HG02759 (cell line): ENCODE data around the gene CAMTA1.

Source experiments
- ATAC-seq: cut with Tn5 transposase; IDR thresholded peaks from one replicate; pipeline ENCODE4 v1.9.1; 2021; ENCODE audit warnings: mild to moderate bottlenecking, moderate library complexity; ENCODE audit not compliant: unreplicated experiment

The CAMTA1 gene

DNA sequence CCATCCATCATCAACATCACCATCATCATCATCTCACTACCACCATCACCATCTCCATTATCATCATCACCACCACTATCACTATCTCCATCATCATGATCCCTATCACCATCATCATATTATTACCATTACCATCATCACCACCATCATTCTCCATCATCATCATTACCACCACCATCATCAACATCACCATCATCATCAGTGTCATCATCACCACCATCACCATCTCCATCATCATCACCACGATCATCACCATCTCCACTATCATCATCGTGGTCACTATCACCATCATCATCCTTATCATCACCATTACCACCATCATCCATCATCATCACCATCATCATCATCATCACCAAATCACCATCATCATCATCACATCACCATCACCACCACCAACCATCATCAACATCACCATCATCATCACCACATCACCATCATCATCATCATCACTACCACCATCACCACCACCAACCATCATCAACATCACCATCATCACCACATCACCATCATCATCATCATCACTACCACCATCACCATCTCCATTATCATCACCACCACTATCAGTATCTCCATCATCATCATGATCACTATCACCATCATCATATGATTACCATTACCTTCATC, 783.8 kb downstream of the CAMTA1 start:
- no peak for ATAC-seq

GRCh38 chr1:7570311-7570710, 785.1 kb downstream of the CAMTA1 start:
- no peak for ATAC-seq

DNA sequence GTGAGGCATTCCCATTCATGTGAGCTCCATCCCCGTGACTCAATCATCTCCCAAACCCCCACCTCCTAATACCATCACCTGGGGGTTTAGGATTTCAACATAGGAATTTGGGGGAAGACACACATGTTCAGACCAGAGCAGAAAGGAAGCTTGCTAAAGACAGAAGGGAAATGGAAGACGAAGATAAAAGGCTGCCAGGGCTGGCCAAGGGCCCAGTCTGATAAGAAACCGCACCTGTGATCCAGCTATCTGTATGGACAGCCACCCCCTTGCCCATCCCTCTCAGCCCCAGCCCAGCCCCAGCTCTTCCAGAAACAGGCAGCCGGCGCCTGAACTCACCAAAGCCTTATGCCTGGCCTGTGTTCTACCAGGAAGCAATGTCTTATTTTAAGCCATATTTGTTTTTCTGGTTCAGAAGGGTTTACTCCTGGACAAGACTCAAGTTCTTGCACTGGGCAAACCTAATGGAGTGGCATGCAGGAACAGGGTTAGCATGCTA, 787.4 kb downstream of the CAMTA1 start:
- no peak for ATAC-seq

DNA sequence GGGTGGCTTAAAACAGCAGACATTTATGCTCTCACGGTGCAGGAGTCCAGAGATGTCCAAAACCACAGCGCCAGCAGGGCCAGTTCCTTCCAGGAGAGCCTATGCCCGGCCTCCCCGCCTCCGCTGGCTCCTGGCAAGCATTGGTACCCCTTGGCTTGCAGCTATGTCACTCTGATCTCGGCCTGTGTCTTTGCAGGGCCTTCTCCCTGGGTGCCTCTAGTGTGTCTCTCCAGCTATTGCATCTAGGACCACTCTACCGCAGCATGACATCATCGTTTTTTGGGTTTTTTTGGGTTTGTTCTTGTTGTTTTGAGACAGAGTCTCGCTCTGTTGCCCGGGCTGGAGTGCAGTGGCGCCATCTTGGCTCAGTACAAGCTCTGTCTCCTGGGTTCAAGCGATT, 788.2 kb downstream of the CAMTA1 start:
- ATAC-seq: no peak

DNA sequence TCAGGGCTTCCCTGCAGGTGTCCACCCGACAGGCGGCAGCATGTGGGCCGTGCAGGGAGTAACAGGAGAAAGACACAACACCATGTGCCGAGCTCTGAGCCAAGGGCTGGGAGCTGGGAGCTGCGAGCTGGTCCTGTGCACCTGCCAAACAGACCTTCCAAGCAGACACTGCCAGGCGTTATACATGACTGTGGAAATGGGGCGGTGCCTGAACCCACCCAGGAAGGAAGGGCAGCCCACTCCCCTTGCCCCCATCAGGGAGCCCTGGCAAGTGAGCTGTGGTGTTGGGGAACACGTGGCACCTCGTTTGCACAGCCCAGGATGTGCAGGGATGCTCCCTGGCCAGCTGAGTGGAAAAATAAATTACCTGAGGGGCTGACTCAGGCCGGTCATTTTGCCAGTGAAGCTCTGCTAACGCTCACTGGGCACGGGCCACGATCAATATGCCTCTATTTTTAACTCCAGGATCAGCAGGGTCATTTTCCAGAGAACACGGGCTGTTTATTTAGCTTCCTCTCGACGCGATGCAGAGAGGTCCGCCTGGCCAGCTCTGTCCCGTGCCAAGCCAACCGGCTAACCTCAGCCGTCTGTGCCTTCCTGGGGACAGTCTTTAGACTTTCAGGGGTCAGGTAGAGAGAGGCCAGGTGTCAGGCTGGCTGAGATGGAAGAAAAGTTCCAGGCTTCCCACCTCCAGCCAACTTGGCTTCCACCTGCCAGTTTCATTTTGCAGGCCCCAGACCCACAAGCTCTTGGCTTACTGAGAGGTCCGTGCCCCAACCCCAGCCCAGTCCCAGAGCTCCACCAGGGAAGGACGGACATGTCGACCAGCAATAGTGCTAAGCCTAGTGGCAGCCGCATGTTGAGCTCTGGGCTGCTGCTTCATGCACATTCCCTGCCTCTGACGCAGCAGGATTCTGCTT, 789.1 kb downstream of the CAMTA1 start:
- no peak for ATAC-seq

GRCh38 chr1:7575041-7575400, 789.8 kb downstream of the CAMTA1 start:
- ATAC-seq: no peak

DNA sequence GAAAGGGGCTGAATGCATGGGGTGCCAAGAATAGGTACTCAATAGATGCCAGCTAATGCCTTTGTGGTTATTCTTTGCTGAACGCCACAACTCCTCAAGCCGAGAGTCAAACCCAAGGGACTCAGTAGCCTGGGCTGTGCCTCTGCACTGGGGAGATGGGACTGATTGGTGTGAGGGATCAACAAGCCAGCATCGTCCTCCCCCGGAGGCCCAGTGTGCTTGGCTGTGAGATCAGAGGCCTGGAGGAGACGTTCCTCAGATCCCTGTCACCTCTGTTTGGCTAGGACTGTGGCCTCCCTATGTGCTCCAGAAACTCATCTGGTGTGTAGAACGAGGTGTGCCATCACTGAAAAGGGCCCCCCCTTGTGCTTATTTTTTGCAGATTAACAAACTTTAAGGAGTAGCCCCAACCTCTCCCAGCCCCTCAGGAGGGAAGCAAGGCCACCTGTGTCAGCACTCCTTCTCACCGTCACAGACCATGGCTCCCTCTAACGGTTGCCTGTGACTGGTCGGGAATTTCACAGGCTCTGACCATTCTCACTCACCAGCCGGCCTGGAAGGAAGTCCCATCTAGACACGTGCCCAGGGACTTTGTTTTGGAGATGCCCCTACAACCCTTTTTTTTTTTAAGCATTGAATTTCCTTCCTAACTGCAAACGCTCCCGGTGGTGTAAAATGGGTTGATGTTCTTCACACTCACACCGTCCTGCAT, 791.8 kb downstream of the CAMTA1 start:
- ATAC-seq: no peak

DNA sequence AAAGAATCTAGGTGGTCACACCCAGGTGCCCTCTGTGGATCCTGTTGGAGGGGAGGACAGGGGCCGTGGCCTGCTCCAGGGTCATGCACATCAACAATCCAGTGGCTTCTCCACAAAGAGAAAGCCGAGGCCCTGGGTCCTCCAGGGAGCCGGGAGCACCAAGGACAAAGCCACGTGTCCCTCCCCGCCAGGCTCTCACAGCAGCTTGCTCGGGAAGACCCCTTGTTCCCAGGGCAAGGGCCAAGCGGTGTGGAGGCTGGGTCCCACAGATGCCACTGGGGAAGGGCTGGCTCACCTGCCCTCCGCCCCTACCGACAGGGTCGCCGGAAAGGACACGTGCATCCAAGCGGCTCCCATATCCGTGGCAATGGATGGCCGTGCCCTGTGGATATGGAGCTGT, 793.0 kb downstream of the CAMTA1 start:
- ATAC-seq: no peak

DNA sequence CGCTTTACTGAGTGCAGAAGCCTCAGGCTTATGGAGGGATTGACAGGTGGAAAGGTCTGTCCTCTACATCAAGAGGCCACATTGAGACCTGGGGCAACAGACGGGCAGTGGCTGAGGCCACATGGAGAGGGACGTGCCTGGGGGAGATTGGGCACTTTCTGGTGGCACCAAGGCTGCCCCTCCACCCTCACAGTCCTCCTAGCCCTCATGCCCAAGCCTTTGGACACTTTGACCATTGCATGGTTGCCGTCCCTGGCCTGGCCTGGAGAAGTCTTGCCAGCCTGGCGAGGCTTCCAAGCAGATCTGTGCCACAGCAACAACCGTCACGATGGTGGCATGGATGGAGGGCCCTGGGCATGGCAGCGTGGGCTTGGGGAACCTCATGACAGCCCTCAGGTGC, 793.8 kb downstream of the CAMTA1 start:
- ATAC-seq: no peak

- no peak for ATAC-seq
These were observed 794.9 kb downstream of the CAMTA1 start for GRCh38 chr1:7579831-7580804.

- no peak for ATAC-seq
These were observed 795.9 kb downstream of the CAMTA1 start for GRCh38 chr1:7580923-7581753.

DNA sequence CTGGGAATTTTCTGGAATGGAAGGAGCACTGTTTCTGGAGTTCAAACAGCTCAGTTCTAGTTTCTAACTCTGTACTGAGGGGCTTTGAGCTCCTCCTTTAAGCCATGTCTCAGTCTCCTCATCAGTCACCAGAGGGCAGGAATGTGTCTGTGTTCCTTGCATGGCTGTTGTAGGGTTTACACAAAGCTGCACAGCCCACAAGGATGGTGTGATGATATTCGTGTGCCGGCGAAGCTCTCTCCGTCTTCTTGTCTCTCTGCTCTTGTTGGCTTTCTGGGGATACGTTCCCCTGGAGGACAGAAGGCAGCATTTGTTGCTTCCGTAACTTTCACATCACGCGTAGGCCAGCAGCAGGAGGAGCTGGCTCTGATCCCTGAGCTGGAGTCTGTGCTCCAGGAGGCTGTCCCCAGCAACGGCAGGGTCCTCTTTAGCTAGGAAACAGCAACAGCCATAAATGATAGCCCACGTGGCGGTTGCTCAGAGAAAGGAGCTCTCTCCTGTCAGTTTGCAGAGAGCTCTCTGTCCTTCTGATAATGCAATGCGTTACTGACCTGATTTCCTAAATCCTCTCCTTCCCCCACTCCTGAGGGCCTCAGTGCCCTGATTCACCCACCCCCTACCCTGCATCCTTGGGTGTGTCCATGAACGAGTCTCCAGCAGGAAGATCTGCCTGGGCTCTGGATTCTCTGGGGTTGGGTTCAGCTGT, 796.7 kb downstream of the CAMTA1 start:
- no peak for ATAC-seq

DNA sequence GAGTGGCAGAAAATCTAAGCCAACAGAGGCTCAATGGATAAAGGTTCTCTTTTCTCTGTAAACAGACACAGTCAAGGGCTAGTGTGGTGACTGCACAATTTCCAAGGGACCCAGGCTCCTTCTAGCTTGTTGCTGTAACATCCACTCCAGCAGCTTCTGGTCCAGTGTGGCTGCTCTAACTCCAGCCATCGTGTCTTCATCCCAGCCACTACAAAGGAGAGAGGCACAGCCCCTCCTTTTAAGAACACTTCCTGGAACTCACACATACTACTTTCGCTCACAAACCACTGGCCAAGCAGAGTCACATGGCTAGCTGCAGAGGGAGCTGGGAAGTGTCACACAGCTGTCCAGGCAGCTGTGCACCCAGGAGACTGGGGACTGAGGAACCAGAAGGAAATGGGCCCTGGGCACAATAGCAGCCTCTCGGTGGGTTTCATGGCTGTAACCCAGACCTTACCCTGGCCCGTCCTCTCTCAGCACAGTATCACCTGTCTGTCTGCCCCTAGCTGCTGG, 797.3 kb downstream of the CAMTA1 start:
- no peak for ATAC-seq

DNA sequence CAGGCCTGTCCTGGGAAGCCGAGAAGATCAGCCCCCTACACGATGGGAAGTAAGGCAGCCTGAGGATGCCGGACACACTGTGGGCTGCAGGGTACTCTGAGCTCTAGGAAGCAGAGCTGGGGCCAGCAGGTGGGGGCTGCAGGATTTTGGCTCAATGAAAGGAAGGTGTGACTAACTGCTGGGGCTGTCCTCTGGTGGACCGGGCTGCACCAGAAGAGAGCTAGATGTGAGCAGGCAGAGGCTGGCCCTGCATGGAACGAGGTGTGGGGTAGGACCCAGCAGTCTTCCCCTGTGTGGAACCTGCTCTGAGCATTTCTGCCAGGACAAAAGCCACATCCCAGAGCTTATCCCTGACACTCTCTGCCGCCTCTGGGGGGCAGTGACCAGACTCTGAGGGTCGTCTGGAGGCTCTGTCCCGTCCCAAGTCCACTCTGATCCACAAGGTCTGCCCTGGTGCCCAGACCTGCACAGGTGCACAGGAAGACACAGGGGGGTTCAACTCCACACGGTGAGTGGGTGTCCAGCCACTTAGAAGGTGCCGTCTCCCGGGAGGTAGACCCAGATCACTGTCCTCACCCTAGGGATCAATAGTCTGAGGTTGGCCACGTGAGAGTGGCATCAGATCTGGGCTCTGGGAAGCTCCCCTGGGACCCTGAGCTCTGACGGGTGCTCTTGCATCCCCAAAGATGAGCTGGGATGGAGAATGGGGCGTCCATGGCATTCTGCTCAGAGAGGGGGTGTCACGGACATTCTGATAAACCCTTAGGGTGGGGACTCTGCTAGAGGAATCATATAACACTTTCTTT, 798.2 kb downstream of the CAMTA1 start:
- ATAC-seq: no peak

DNA sequence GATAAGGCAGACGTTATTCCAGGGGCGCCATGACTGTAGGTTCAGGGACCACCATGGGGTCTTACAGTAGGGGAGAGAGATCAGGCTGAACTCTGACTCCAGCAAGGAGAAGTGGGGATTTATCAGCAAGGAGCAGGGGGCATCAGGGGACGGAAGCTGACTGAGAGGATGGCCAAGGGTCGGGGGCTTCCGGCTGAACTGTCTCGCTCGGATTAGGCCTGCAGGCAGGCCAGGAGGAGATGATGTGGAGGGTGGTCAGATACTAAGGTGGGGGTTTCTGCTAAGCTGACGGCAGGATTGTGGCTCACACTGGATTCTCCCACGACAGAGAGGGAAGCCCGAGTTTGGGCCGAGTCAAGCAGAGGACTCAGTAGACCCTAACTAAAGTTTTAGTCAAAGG, 798.9 kb downstream of the CAMTA1 start:
- ATAC-seq: no peak

DNA sequence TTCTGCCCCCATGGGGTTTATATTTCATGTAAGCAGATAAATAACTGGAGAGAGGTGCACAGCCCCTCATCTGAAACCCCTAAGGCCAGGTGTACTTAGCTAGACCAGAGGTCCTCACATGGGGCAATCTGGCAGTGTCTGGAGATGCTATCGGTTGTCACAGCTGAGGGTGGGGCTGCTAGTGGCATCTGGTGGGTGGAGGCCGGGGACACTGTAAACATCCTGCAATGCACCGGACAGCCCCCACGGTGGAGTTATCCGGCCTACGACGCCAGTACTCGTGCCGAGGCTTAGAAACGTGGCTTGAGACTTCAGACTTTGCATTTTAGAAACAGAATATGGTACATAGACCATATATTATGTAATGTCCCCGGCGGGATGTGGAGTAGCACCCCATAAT, 799.4 kb downstream of the CAMTA1 start:
- ATAC-seq: no peak

- ATAC-seq: no peak
These were observed 800.1 kb downstream of the CAMTA1 start for GRCh38 chr1:7585216-7585907.
